ENCODE data around the gene SPACA4.

GRCh38 chr19:48637948-48638830 lies 31.6 kb downstream of the SPACA4 start:
- TF ChIP-seq TAF9B (IDR thresholded peaks at IDR 0.05; ENCODE audit: partially characterized antibody) (no peak), BCL6 (CRISPR knock-in tag; IDR thresholded peaks at IDR 0.05) (no peak), CHD2 (IDR thresholded peaks at IDR 0.05; ENCODE audit: low read depth, low read length) (no peak; the same call in 1 of the 2 replicates), U2AF2 (optimal IDR thresholded peaks at IDR 0.05; ENCODE audit: low read depth, low read length) (no peak), ELK1 (CRISPR knock-in tag; IDR thresholded peaks at IDR 0.05) (no peak)
- TF ChIP-seq, protein P1, sequence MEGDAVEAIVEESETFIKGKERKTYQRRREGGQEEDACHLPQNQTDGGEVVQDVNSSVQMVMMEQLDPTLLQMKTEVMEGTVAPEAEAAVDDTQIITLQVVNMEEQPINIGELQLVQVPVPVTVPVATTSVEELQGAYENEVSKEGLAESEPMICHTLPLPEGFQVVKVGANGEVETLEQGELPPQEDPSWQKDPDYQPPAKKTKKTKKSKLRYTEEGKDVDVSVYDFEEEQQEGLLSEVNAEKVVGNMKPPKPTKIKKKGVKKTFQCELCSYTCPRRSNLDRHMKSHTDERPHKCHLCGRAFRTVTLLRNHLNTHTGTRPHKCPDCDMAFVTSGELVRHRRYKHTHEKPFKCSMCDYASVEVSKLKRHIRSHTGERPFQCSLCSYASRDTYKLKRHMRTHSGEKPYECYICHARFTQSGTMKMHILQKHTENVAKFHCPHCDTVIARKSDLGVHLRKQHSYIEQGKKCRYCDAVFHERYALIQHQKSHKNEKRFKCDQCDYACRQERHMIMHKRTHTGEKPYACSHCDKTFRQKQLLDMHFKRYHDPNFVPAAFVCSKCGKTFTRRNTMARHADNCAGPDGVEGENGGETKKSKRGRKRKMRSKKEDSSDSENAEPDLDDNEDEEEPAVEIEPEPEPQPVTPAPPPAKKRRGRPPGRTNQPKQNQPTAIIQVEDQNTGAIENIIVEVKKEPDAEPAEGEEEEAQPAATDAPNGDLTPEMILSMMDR (IDR thresholded peaks at IDR 0.05 in 2 of 3, conservative IDR thresholded peaks at IDR 0.05 in 1 of 3; ENCODE audit: insufficient read depth in 2 of 3, low read depth in 1 of 3, low read length in 3 of 3) = peak; percentile 1 to 9 (median 7); a peak in 2 of 6 replicates
